B cell (primary cell): ENCODE results near the gene PTPRN2. TPM values are rescaled to one million over a fixed set of nuclear protein-coding genes. Genes with fewer than 3 reads are reported as not detected.

Experiments
- ATAC-seq: fragments of 200-7000 bp; cut with Tn5 transposase; one replicate; pipeline ENCODE4 v1.10.0; 2021; ENCODE audit warnings: low read depth, mild to moderate bottlenecking, moderate number of reproducible peaks, moderate library complexity
- CTCF ChIA-PET: fragments of 350-600 bp; sonication (Branson Sonifier 250); formaldehyde crosslinking; loops from one replicate; lab custom pipeline; 2021; ENCODE audit warnings: antibody characterized with exemption, inconsistent platforms; lab: Charles Lee
- POLR2A ChIA-PET: fragments of 350-600 bp; sonication (Branson Sonifier 250); formaldehyde crosslinking; loops from one replicate; lab custom pipeline; 2021; ENCODE audit warnings: antibody characterized with exemption; lab: Charles Lee
- DNase-seq: peaks from one replicate; pipeline ENCODE4 v3.0.0; 2013
- H2AFZ ChIP-seq: 2 replicates; pipeline ENCODE4 v1.6.1; 2012; ENCODE audit warnings: mild to moderate bottlenecking, low read depth, low read length; ENCODE audit not compliant: insufficient read depth, poor library complexity, severe bottlenecking
- H3K27ac ChIP-seq, 2 donors: 1 replicate in 1 of 2; 2 replicates in 1 of 2; pipeline ENCODE4 v1.5.1; 2012 to 2013; ENCODE audit warnings: low read length in 2 of 2, mild to moderate bottlenecking in 2 of 2, moderate library complexity in 1 of 2
- H3K27me3 ChIP-seq, 4 experiments: fragments of 200-600 bp in 1 of 4; sonication (generic) in 1 of 4; replicated peaks in 1 of 4; 1 replicate in 2 of 4; 2 replicates in 2 of 4; pipeline versions ENCODE4 v1.6.1 to v1.7.0; 2013 to 2016; ENCODE audit warnings: low read length in 3 of 4, mild to moderate bottlenecking in 2 of 4, mixed read lengths in 1 of 4, moderate library complexity in 1 of 4; ENCODE audit not compliant: insufficient read depth in 4 of 4, control insufficient read depth in 3 of 4; ENCODE audit errors: control extremely low read depth in 1 of 4
- H3K36me3 ChIP-seq, 2 experiments: replicated peaks in 1 of 2; 1 replicate in 1 of 2; 2 replicates in 1 of 2; pipeline versions ENCODE4 v1.6.1 to v1.7.1; 2013; ENCODE audit warnings: low read length in 1 of 2; ENCODE audit not compliant: insufficient read depth in 2 of 2, control insufficient read depth in 1 of 2; ENCODE audit errors: control extremely low read depth in 1 of 2, extremely low read depth in 1 of 2
- H3K4me1 ChIP-seq, 2 donors: fragments of 200-600 bp in 1 of 2; sonication (generic) in 1 of 2; 1 replicate in 1 of 2; 2 replicates in 1 of 2; pipeline versions ENCODE4 v1.5.1 to v1.6.1; 2013 to 2017; ENCODE audit warnings: low read length in 2 of 2; ENCODE audit not compliant: control insufficient read depth in 2 of 2, insufficient read depth in 2 of 2
- H3K4me2 ChIP-seq: replicated peaks from 2 replicates; pipeline ENCODE3; 2012; ENCODE audit warnings: mild to moderate bottlenecking, low read depth, low read length; ENCODE audit not compliant: poor library complexity, severe bottlenecking
- H3K4me3 ChIP-seq, 5 experiments: fragments of 200-600 bp in 1 of 5; sonication (generic) in 1 of 5; 1 replicate in 3 of 5; 2 replicates in 2 of 5; pipeline versions ENCODE4 v1.5.1 to v1.7.0; 2011 to 2016; ENCODE audit warnings: low read length in 4 of 5, mild to moderate bottlenecking in 4 of 5, low read depth in 2 of 5, control low read depth in 1 of 5, moderate library complexity in 1 of 5; ENCODE audit not compliant: insufficient read depth in 1 of 5; ENCODE audit errors: control extremely low read depth in 1 of 5, extremely low read depth in 1 of 5
- H3K79me2 ChIP-seq: fragments of 200-600 bp; sonication (generic); one replicate; pipeline ENCODE4 v1.6.0; 2016; ENCODE audit warnings: low read length; ENCODE audit not compliant: control insufficient read depth, insufficient read depth
- H3K9ac ChIP-seq: fragments of 200-600 bp; sonication (generic); 2 replicates; pipeline ENCODE4 v1.6.1; 2017; ENCODE audit warnings: mild to moderate bottlenecking, low read length, moderate library complexity
- H3K9me3 ChIP-seq, 3 donors: one replicate each; pipeline versions ENCODE4 v1.6.1 to v1.7.1; 2013; ENCODE audit warnings: low read length in 2 of 3; ENCODE audit not compliant: control insufficient read depth in 2 of 3, insufficient read depth in 1 of 3; ENCODE audit errors: control extremely low read depth in 1 of 3
- H4K20me1 ChIP-seq: 2 replicates; pipeline ENCODE4 v1.6.0; 2012; ENCODE audit warnings: mild to moderate bottlenecking, low read length; ENCODE audit not compliant: insufficient read depth, control insufficient read depth, poor library complexity, severe bottlenecking
- H3K27ac Mint-ChIP-seq: one replicate; pipeline ENCODE4 v1.8.0; 2021; ENCODE audit warnings: mixed read lengths
- H3K27me3 Mint-ChIP-seq: one replicate; pipeline ENCODE4 v1.8.0; 2021; ENCODE audit warnings: mixed read lengths
- H3K4me1 Mint-ChIP-seq: one replicate; pipeline ENCODE4 v1.8.0; 2021; ENCODE audit warnings: mixed read lengths
- H3K4me3 Mint-ChIP-seq: one replicate; pipeline ENCODE4 v1.8.0; 2021; ENCODE audit warnings: mixed read lengths
- H3K9me3 Mint-ChIP-seq: one replicate; pipeline ENCODE4 v1.8.0; 2022; ENCODE audit warnings: mixed read lengths; ENCODE audit not compliant: insufficient read depth
- CTCF ChIP-seq: fragments of 200-600 bp; IDR thresholded peaks from one replicate; pipeline ENCODE4 v1.8.0; 2022; ENCODE audit warnings: antibody characterized with exemption, mild to moderate bottlenecking
- EZH2 ChIP-seq: IDR thresholded peaks from 2 replicates; pipeline ENCODE4 v1.6.1; 2012; ENCODE audit warnings: borderline replicate concordance, low read depth, mild to moderate bottlenecking, moderate library complexity, low read length; ENCODE audit not compliant: insufficient read depth, poor library complexity, severe bottlenecking
- WGBS: methylation state at CpG from one replicate; pipeline ENCODE4 v1.1.5; 2013; ENCODE audit warnings: missing lambda C conversion rate; ENCODE audit not compliant: insufficient coverage; 5-methylcytosine and 5-hydroxymethylcytosine counted together
- intact Hi-C: fragments of 100-400 bp; cut with micrococcal nuclease; formaldehyde crosslinking; loops from one replicate; pipeline ENCODE4 v1.10.0; 2022
- polyA plus RNA-seq: library from polyadenylated mRNA; depleted of rRNA; stranded (reverse); fragments of >200 nt; gene quantifications from 2 replicates; pipeline ENCODE4 v1.2.3, GENCODE V29; 2012
- total RNA-seq, 2 donors: library from RNA; stranded (reverse); fragments of 120-200 nt in 1 of 2; gene quantifications; 1 replicate in 1 of 2; 2 replicates in 1 of 2; pipeline versions ENCODE4 v1.2.3 to v1.2.4, GENCODE V29; 2013 to 2022

Gene PTPRN2
- total and polyA plus RNA-seq, 2 donors (not counting 1 experiment from before 2014, with no cell fraction given): 2.0 to 5.0 TPM

- H3K27ac Mint-ChIP-seq: no peak overlapping the region
- POLR2A ChIA-PET: no interaction called here
- Histone ChIP-seq H3K4me1 (no peaks in the 10 kb centered on the region), H2AFZ (no peak overlapping the region), H3K9me3 (peaks cover 0 to 8% (median 0%) of the 10 kb centered on the region in 3 donors), H3K27ac (no peak overlapping the region), H3K9ac (no peak overlapping the region), H3K27me3 (peaks cover 0 to 7% (median 3%) of the 10 kb centered on the region in 4 experiments), H3K79me2 (no peaks in the 10 kb centered on the region), H3K4me3 (no peak overlapping the region), H3K4me2 (no peak overlapping the region), H4K20me1 (no peaks in the 10 kb centered on the region), H3K36me3 (no peaks in the 10 kb centered on the region)
- intact Hi-C loops: no loop called here
- WGBS: 91% methylated on average over 40 of the region's 44 CpGs
- no peaks in the 10 kb centered on the region for H3K9me3 Mint-ChIP-seq
- H3K4me1 Mint-ChIP-seq: no peaks in the 10 kb centered on the region
- CTCF ChIA-PET: no interaction called here
- DNase-seq: no peak
- TF ChIP-seq EZH2 (no peak), CTCF (no peak)
- H3K27me3 Mint-ChIP-seq: peaks cover 35% of the 10 kb centered on the region
- no peak for ATAC-seq
- H3K4me3 Mint-ChIP-seq: no peak overlapping the region
Observed at GRCh38 chr7:158570449-158571170, 17.0 kb downstream of the PTPRN2 start.

GRCh38 chr7:158569858-158570323 lies 17.7 kb downstream of the PTPRN2 start:
- H3K9me3 Mint-ChIP-seq: no peaks in the 10 kb centered on the region
- DNase-seq (no peak), ATAC-seq (no peak)
- Histone ChIP-seq H3K79me2 (no peaks in the 10 kb centered on the region), H3K4me2 (no peak overlapping the region), H3K36me3 (no peaks in the 10 kb centered on the region), H4K20me1 (no peaks in the 10 kb centered on the region), H3K4me3 (no peak overlapping the region), H3K9me3 (peaks cover 0 to 8% (median 0%) of the 10 kb centered on the region in 3 donors), H2AFZ (no peak overlapping the region), H3K4me1 (no peaks in the 10 kb centered on the region), H3K27me3 (peaks cover 0 to 7% (median 3%) of the 10 kb centered on the region in 4 experiments), H3K9ac (no peak overlapping the region), H3K27ac (no peak overlapping the region)
- TF ChIP-seq EZH2 (no peak), CTCF (no peak)
- 15% methylated on average over 48 of the region's 53 CpGs for WGBS
- POLR2A ChIA-PET: no interaction called here
- CTCF ChIA-PET: no interaction called here
- H3K27me3 Mint-ChIP-seq: peaks cover 39% of the 10 kb centered on the region
- intact Hi-C loops: no loop called here
- H3K27ac Mint-ChIP-seq: no peak overlapping the region
- H3K4me3 Mint-ChIP-seq: no peak overlapping the region
- H3K4me1 Mint-ChIP-seq: no peaks in the 10 kb centered on the region
